B cell (primary cell): ENCODE data around the gene WRNIP1. TPM values are rescaled to one million over a fixed set of nuclear protein-coding genes. Genes with fewer than 3 reads are reported as not detected.

Source experiments
- ATAC-seq: fragments of 200-7000 bp; cut with Tn5 transposase; one replicate; pipeline ENCODE4 v1.10.0; 2021; ENCODE audit warnings: low read depth, mild to moderate bottlenecking, moderate number of reproducible peaks, moderate library complexity
- CTCF ChIA-PET: fragments of 350-600 bp; sonication (Branson Sonifier 250); formaldehyde crosslinking; loops from one replicate; lab custom pipeline; 2021; ENCODE audit warnings: antibody characterized with exemption, inconsistent platforms; lab: Charles Lee
- POLR2A ChIA-PET: fragments of 350-600 bp; sonication (Branson Sonifier 250); formaldehyde crosslinking; loops from one replicate; lab custom pipeline; 2021; ENCODE audit warnings: antibody characterized with exemption; lab: Charles Lee
- DNase-seq: peaks from one replicate; pipeline ENCODE4 v3.0.0; 2013
- H2AFZ ChIP-seq: 2 replicates; pipeline ENCODE4 v1.6.1; 2012; ENCODE audit warnings: mild to moderate bottlenecking, low read depth, low read length; ENCODE audit not compliant: insufficient read depth, poor library complexity, severe bottlenecking
- H3K27ac ChIP-seq, 2 donors: 1 replicate in 1 of 2; 2 replicates in 1 of 2; pipeline ENCODE4 v1.5.1; 2012 to 2013; ENCODE audit warnings: low read length in 2 of 2, mild to moderate bottlenecking in 2 of 2, moderate library complexity in 1 of 2
- H3K27me3 ChIP-seq, 4 experiments: fragments of 200-600 bp in 1 of 4; sonication (generic) in 1 of 4; replicated peaks in 1 of 4; 1 replicate in 2 of 4; 2 replicates in 2 of 4; pipeline versions ENCODE4 v1.6.1 to v1.7.0; 2013 to 2016; ENCODE audit warnings: low read length in 3 of 4, mild to moderate bottlenecking in 2 of 4, mixed read lengths in 1 of 4, moderate library complexity in 1 of 4; ENCODE audit not compliant: insufficient read depth in 4 of 4, control insufficient read depth in 3 of 4; ENCODE audit errors: control extremely low read depth in 1 of 4
- H3K36me3 ChIP-seq, 2 experiments: replicated peaks in 1 of 2; 1 replicate in 1 of 2; 2 replicates in 1 of 2; pipeline versions ENCODE4 v1.6.1 to v1.7.1; 2013; ENCODE audit warnings: low read length in 1 of 2; ENCODE audit not compliant: insufficient read depth in 2 of 2, control insufficient read depth in 1 of 2; ENCODE audit errors: control extremely low read depth in 1 of 2, extremely low read depth in 1 of 2
- H3K4me1 ChIP-seq, 2 donors: fragments of 200-600 bp in 1 of 2; sonication (generic) in 1 of 2; 1 replicate in 1 of 2; 2 replicates in 1 of 2; pipeline versions ENCODE4 v1.5.1 to v1.6.1; 2013 to 2017; ENCODE audit warnings: low read length in 2 of 2; ENCODE audit not compliant: control insufficient read depth in 2 of 2, insufficient read depth in 2 of 2
- H3K4me2 ChIP-seq: replicated peaks from 2 replicates; pipeline ENCODE3; 2012; ENCODE audit warnings: mild to moderate bottlenecking, low read depth, low read length; ENCODE audit not compliant: poor library complexity, severe bottlenecking
- H3K4me3 ChIP-seq, 5 experiments: fragments of 200-600 bp in 1 of 5; sonication (generic) in 1 of 5; 1 replicate in 3 of 5; 2 replicates in 2 of 5; pipeline versions ENCODE4 v1.5.1 to v1.7.0; 2011 to 2016; ENCODE audit warnings: low read length in 4 of 5, mild to moderate bottlenecking in 4 of 5, low read depth in 2 of 5, control low read depth in 1 of 5, moderate library complexity in 1 of 5; ENCODE audit not compliant: insufficient read depth in 1 of 5; ENCODE audit errors: control extremely low read depth in 1 of 5, extremely low read depth in 1 of 5
- H3K79me2 ChIP-seq: fragments of 200-600 bp; sonication (generic); one replicate; pipeline ENCODE4 v1.6.0; 2016; ENCODE audit warnings: low read length; ENCODE audit not compliant: control insufficient read depth, insufficient read depth
- H3K9ac ChIP-seq: fragments of 200-600 bp; sonication (generic); 2 replicates; pipeline ENCODE4 v1.6.1; 2017; ENCODE audit warnings: mild to moderate bottlenecking, low read length, moderate library complexity
- H3K9me3 ChIP-seq, 3 donors: one replicate each; pipeline versions ENCODE4 v1.6.1 to v1.7.1; 2013; ENCODE audit warnings: low read length in 2 of 3; ENCODE audit not compliant: control insufficient read depth in 2 of 3, insufficient read depth in 1 of 3; ENCODE audit errors: control extremely low read depth in 1 of 3
- H4K20me1 ChIP-seq: 2 replicates; pipeline ENCODE4 v1.6.0; 2012; ENCODE audit warnings: mild to moderate bottlenecking, low read length; ENCODE audit not compliant: insufficient read depth, control insufficient read depth, poor library complexity, severe bottlenecking
- H3K27ac Mint-ChIP-seq: one replicate; pipeline ENCODE4 v1.8.0; 2021; ENCODE audit warnings: mixed read lengths
- H3K27me3 Mint-ChIP-seq: one replicate; pipeline ENCODE4 v1.8.0; 2021; ENCODE audit warnings: mixed read lengths
- H3K4me1 Mint-ChIP-seq: one replicate; pipeline ENCODE4 v1.8.0; 2021; ENCODE audit warnings: mixed read lengths
- H3K4me3 Mint-ChIP-seq: one replicate; pipeline ENCODE4 v1.8.0; 2021; ENCODE audit warnings: mixed read lengths
- H3K9me3 Mint-ChIP-seq: one replicate; pipeline ENCODE4 v1.8.0; 2022; ENCODE audit warnings: mixed read lengths; ENCODE audit not compliant: insufficient read depth
- EZH2 ChIP-seq: IDR thresholded peaks from 2 replicates; pipeline ENCODE4 v1.6.1; 2012; ENCODE audit warnings: borderline replicate concordance, low read depth, mild to moderate bottlenecking, moderate library complexity, low read length; ENCODE audit not compliant: insufficient read depth, poor library complexity, severe bottlenecking
- WGBS: methylation state at CpG from one replicate; pipeline ENCODE4 v1.1.5; 2013; ENCODE audit warnings: missing lambda C conversion rate; ENCODE audit not compliant: insufficient coverage; 5-methylcytosine and 5-hydroxymethylcytosine counted together
- intact Hi-C: fragments of 100-400 bp; cut with micrococcal nuclease; formaldehyde crosslinking; loops from one replicate; pipeline ENCODE4 v1.10.0; 2022
- polyA plus RNA-seq: library from polyadenylated mRNA; depleted of rRNA; stranded (reverse); fragments of >200 nt; gene quantifications from 2 replicates; pipeline ENCODE4 v1.2.3, GENCODE V29; 2012
- total RNA-seq, 2 donors: library from RNA; stranded (reverse); fragments of 120-200 nt in 1 of 2; gene quantifications; 1 replicate in 1 of 2; 2 replicates in 1 of 2; pipeline versions ENCODE4 v1.2.3 to v1.2.4, GENCODE V29; 2013 to 2022
- TF ChIP-seq, protein P1 (sequence below): fragments of 200-600 bp; IDR thresholded peaks from one replicate; pipeline ENCODE4 v1.8.0; 2022; ENCODE audit warnings: antibody characterized with exemption, mild to moderate bottlenecking

The WRNIP1 gene
- total and polyA plus RNA-seq, 2 donors (not counting 1 experiment from before 2014, with no cell fraction given): 32.6 to 35.2 TPM

DNA sequence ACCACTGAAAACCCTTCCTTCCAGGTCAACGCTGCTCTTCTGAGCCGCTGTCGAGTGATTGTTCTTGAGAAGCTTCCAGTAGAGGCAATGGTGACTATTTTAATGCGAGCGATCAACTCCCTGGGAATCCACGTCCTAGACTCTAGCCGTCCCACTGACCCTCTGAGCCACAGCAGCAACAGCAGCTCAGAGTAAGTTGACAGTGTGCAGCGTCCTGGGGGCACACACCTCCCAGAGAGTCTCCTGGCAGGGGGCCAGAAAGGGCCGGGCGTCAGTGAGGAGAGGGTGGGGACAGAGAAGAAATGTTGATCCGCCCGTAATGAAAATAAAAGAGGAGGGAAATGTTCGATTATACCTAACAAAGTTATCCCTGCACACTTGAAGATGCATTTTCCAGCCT lies 5.0 kb downstream of the WRNIP1 start:
- no peaks in the 10 kb centered on the region for H3K27me3 Mint-ChIP-seq
- intact Hi-C loops: no loop called here
- Histone ChIP-seq H3K9ac (no peak overlapping the region), H3K4me3 (no peak overlapping the region), H3K27ac (no peak overlapping the region), H3K4me2 (no peak overlapping the region), H3K36me3 (peaks cover 9 to 44% of the 10 kb centered on the region in 2 experiments), H2AFZ (no peak overlapping the region), H3K4me1 (peaks cover 25% of the 10 kb centered on the region in 2 donors), H4K20me1 (peaks cover 70% of the 10 kb centered on the region), H3K27me3 (no peaks in the 10 kb centered on the region), H3K79me2 (peaks cover 90% of the 10 kb centered on the region), H3K9me3 (no peaks in the 10 kb centered on the region)
- POLR2A ChIA-PET: no interaction called here
- DNase-seq: no peak
- H3K4me3 Mint-ChIP-seq: no peak overlapping the region
- ATAC-seq: no peak
- H3K27ac Mint-ChIP-seq: no peak overlapping the region
- H3K9me3 Mint-ChIP-seq: no peaks in the 10 kb centered on the region
- H3K4me1 Mint-ChIP-seq: peaks cover 44% of the 10 kb centered on the region
- TF ChIP-seq EZH2: no peak
- WGBS: 59% methylated on average over 4 of the region's 13 CpGs
- CTCF ChIA-PET: interaction anchor here (1.0 to 3.1 kb wide), 3 partner anchors 20 to 298 kb away, joined by 3 to 18 read pairs (median 3); partner anchors contain the start of gene RIPK1

DNA sequence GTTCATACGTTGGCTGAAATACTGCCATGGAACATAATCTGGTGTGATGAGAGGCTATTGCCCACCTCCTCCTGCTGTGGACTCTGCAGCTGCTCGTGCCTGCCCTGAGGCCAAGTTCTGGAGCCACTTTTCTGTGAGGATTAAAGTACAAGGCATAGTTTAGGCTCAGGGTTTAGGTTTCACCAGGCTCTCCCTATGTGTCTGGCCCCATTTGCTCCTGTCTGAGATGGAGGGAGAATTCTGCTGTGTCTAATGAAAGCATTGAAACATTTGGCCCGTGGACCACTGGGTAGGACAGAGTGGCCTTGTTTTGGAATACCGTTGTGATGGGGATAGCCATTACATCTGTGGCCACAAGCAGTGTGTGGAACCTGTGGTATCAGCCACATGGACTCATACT lies 5.9 kb downstream of the WRNIP1 start:
- H3K27ac Mint-ChIP-seq: no peak overlapping the region
- 96% methylated on average over 3 of the region's 4 CpGs for WGBS
- DNase-seq: no peak
- intact Hi-C loops: no loop called here
- no peak overlapping the region for H3K4me3 ChIP-seq
- no peaks in the 10 kb centered on the region for H3K9me3 ChIP-seq
- H3K9ac ChIP-seq: no peak overlapping the region
- H3K79me2 ChIP-seq: peaks cover 95% of the 10 kb centered on the region
- no peaks in the 10 kb centered on the region for H3K27me3 Mint-ChIP-seq
- H3K9me3 Mint-ChIP-seq: no peaks in the 10 kb centered on the region
- CTCF ChIA-PET: interaction anchor here (0.7 to 3.1 kb wide), 3 partner anchors 20 to 369 kb away, joined by 3 to 18 read pairs (median 3); no protein-coding TSS in a partner anchor
- H3K27me3 ChIP-seq: no peaks in the 10 kb centered on the region
- POLR2A ChIA-PET: interaction anchor here (0.7 kb wide), 1 partner anchor 456 kb away, joined by 4 read pairs; no protein-coding TSS in a partner anchor
- H4K20me1 ChIP-seq: peaks cover 74% of the 10 kb centered on the region
- H2AFZ ChIP-seq: no peak overlapping the region
- H3K4me1 Mint-ChIP-seq: peaks cover 46% of the 10 kb centered on the region
- TF ChIP-seq EZH2: no peak
- TF ChIP-seq, protein P1, sequence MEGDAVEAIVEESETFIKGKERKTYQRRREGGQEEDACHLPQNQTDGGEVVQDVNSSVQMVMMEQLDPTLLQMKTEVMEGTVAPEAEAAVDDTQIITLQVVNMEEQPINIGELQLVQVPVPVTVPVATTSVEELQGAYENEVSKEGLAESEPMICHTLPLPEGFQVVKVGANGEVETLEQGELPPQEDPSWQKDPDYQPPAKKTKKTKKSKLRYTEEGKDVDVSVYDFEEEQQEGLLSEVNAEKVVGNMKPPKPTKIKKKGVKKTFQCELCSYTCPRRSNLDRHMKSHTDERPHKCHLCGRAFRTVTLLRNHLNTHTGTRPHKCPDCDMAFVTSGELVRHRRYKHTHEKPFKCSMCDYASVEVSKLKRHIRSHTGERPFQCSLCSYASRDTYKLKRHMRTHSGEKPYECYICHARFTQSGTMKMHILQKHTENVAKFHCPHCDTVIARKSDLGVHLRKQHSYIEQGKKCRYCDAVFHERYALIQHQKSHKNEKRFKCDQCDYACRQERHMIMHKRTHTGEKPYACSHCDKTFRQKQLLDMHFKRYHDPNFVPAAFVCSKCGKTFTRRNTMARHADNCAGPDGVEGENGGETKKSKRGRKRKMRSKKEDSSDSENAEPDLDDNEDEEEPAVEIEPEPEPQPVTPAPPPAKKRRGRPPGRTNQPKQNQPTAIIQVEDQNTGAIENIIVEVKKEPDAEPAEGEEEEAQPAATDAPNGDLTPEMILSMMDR: no peak
- ATAC-seq: no peak
- no peak overlapping the region for H3K4me2 ChIP-seq
- no peak overlapping the region for H3K4me3 Mint-ChIP-seq
- peaks cover 25% of the 10 kb centered on the region in 2 donors for H3K4me1 ChIP-seq
- peaks cover 9 to 51% of the 10 kb centered on the region in 2 experiments for H3K36me3 ChIP-seq
- H3K27ac ChIP-seq: no peak overlapping the region
